Karpas-422 (cell line): Measurements from ENCODE around the gene CDKN2AIPNL. TPM values are rescaled to one million over a fixed set of nuclear protein-coding genes. Genes with fewer than 3 reads are reported as not detected.

ENCODE experiments used
- DNase-seq: peaks from one replicate; pipeline ENCODE4 v3.0.0-alpha.2; 2015
- H2AFZ ChIP-seq: fragments of 200-600 bp; sonication (generic); 2 replicates; pipeline ENCODE4 v1.6.1; 2014; ENCODE audit warnings: antibody characterized with exemption, low read length, mixed read lengths
- H3K27ac ChIP-seq: fragments of 200-600 bp; sonication (generic); 2 replicates; pipeline ENCODE4 v1.5.1; 2014; ENCODE audit warnings: mild to moderate bottlenecking, low read length, moderate library complexity
- H3K27me3 ChIP-seq: fragments of 200-600 bp; sonication (generic); 2 replicates; pipeline ENCODE4 v1.6.1; 2014; ENCODE audit warnings: low read length, mixed read lengths
- H3K36me3 ChIP-seq: fragments of 200-600 bp; sonication (generic); 2 replicates; pipeline ENCODE4 v1.6.1; 2014; ENCODE audit warnings: low read length, mixed read lengths; ENCODE audit not compliant: insufficient read depth
- H3K4me1 ChIP-seq: fragments of 200-600 bp; sonication (generic); 2 replicates; pipeline ENCODE4 v1.6.1; 2014; ENCODE audit warnings: mild to moderate bottlenecking, low read length, mixed read lengths
- H3K4me2 ChIP-seq: fragments of 200-600 bp; sonication (generic); 2 replicates; pipeline ENCODE4 v1.6.1; 2014; ENCODE audit warnings: low read length, low read depth, mild to moderate bottlenecking; ENCODE audit not compliant: poor library complexity, severe bottlenecking
- H3K4me3 ChIP-seq: fragments of 200-600 bp; sonication (generic); 2 replicates; pipeline ENCODE4 v1.5.1; 2014; ENCODE audit warnings: mild to moderate bottlenecking, antibody characterized with exemption, low read length, mixed read lengths
- H3K79me2 ChIP-seq: fragments of 200-600 bp; sonication (generic); 2 replicates; pipeline ENCODE4 v1.6.1; 2014; ENCODE audit warnings: mild to moderate bottlenecking, low read length, mixed read lengths
- H3K9ac ChIP-seq: fragments of 200-600 bp; sonication (generic); 2 replicates; pipeline ENCODE4 v1.6.0; 2014; ENCODE audit warnings: low read length
- H3K9me2 ChIP-seq: fragments of 200-600 bp; sonication (generic), shearing (Covaris generic); replicated peaks from 2 replicates; pipeline ENCODE4 v1.6.0; 2014; ENCODE audit warnings: mild to moderate bottlenecking, low read length, moderate library complexity; ENCODE audit not compliant: insufficient read depth
- H3K9me3 ChIP-seq: fragments of 300-700, 200-600 bp; sonication (generic); 2 replicates; pipeline ENCODE4 v1.6.1; 2014; ENCODE audit warnings: low read length, mixed read lengths
- H4K20me1 ChIP-seq: fragments of 200-600 bp; sonication (generic); 2 replicates; pipeline ENCODE4 v1.6.1; 2014; ENCODE audit warnings: mild to moderate bottlenecking, antibody characterized with exemption, low read length, low read depth; ENCODE audit not compliant: insufficient read depth
- total RNA-seq: library from RNA; depleted of rRNA; stranded (reverse); fragments of >200 nt; shearing (Covaris generic); gene quantifications from 2 replicates; pipeline ENCODE4 v1.2.3, GENCODE V29; 2014; ENCODE audit warnings: low replicate concordance; rRNA removed

Gene CDKN2AIPNL
- total RNA-seq, 1 experiment from 2014 or later = 58.7 TPM

GRCh38 chr5:134370311-134370870 lies 41.3 kb downstream of the CDKN2AIPNL start:
- H3K9me2 ChIP-seq = no peaks in the 10 kb centered on the region
- peaks cover 70% of the 10 kb centered on the region for H3K79me2 ChIP-seq
- peaks cover 41% of the 10 kb centered on the region for H3K4me1 ChIP-seq
- H3K4me2 ChIP-seq = peak overlapping the region; percentile 81
- H3K4me3 ChIP-seq = peak overlapping the region; percentile 75
- H4K20me1 ChIP-seq = peaks cover 7% of the 10 kb centered on the region; the same call in 1 of the 2 replicates
- no peaks in the 10 kb centered on the region for H3K9me3 ChIP-seq
- H3K9ac ChIP-seq = peak overlapping the region; percentile 86
- H3K27me3 ChIP-seq = no peaks in the 10 kb centered on the region
- peak overlapping the region; percentile 78 for H3K27ac ChIP-seq
- H3K36me3 ChIP-seq = peaks cover 13% of the 10 kb centered on the region
- peak overlapping the region; percentile 98 for H2AFZ ChIP-seq
- no peak for DNase-seq

- no peak overlapping the region for H2AFZ ChIP-seq
- peak overlapping the region; percentile 80 for H3K4me3 ChIP-seq
- DNase-seq = no peak
- H3K9me3 ChIP-seq = no peaks in the 10 kb centered on the region
- peaks cover 41% of the 10 kb centered on the region for H3K79me2 ChIP-seq
- H3K36me3 ChIP-seq = peaks cover 4% of the 10 kb centered on the region; the same call in 1 of the 2 replicates
- no peak overlapping the region for H3K9ac ChIP-seq
- no peaks in the 10 kb centered on the region for H4K20me1 ChIP-seq
- no peaks in the 10 kb centered on the region for H3K27me3 ChIP-seq
- no peak overlapping the region for H3K27ac ChIP-seq
- H3K4me1 ChIP-seq = peaks cover 29% of the 10 kb centered on the region
- H3K4me2 ChIP-seq = peak overlapping the region; percentile 84
- no peaks in the 10 kb centered on the region for H3K9me2 ChIP-seq
Measured at GRCh38 chr5:134365604-134366003, 46.1 kb downstream of the CDKN2AIPNL start.

- no peaks in the 10 kb centered on the region for H3K27me3 ChIP-seq
- no peaks in the 10 kb centered on the region for H3K36me3 ChIP-seq
- H3K79me2 ChIP-seq = no peaks in the 10 kb centered on the region
- H3K4me1 ChIP-seq = no peaks in the 10 kb centered on the region
- H3K9ac ChIP-seq = no peak overlapping the region
- no peaks in the 10 kb centered on the region for H4K20me1 ChIP-seq
- H3K4me3 ChIP-seq = no peak overlapping the region
- no peak overlapping the region for H3K27ac ChIP-seq
- no peak overlapping the region for H2AFZ ChIP-seq
- no peaks in the 10 kb centered on the region for H3K9me2 ChIP-seq
- no peak for DNase-seq
- H3K9me3 ChIP-seq = no peaks in the 10 kb centered on the region
- no peak overlapping the region for H3K4me2 ChIP-seq
Measured at GRCh38 chr5:134355681-134356080, 56.0 kb downstream of the CDKN2AIPNL start.

Other genes with a start within 250 kb of the CDKN2AIPNL start
- 208 and 210 TPM in 2 replicates for gene SKP1, start 234.9 kb downstream of the CDKN2AIPNL start, total RNA-seq
- gene PPP2CA, start 185.8 kb downstream of the CDKN2AIPNL start, total RNA-seq = 72.2 and 88.7 TPM in 2 replicates
- gene CDKL3, start 44.7 kb downstream of the CDKN2AIPNL start, total RNA-seq = 6.1 TPM in 1 of 2 replicates, not detected in the other
- 47.9 and 113 TPM in 2 replicates for gene UBE2B, start 40.3 kb downstream of the CDKN2AIPNL start, total RNA-seq
- 82.1 and 139 TPM in 2 replicates for gene JADE2, start 113.8 kb upstream of the CDKN2AIPNL start, total RNA-seq
- 41.2 and 49.1 TPM in 2 replicates for gene SAR1B, start 220.9 kb upstream of the CDKN2AIPNL start, total RNA-seq
- gene SEC24A, start 236.9 kb upstream of the CDKN2AIPNL start, total RNA-seq = 5.2 and 25.8 TPM in 2 replicates